SK-N-SH (cell line): ENCODE results near the gene SOX10. TPM values are rescaled to one million over a fixed set of nuclear protein-coding genes. Genes with fewer than 3 reads are reported as not detected.

Experiments used
- CTCF ChIA-PET: fragments of 300-600, 350-600 bp; formaldehyde crosslinking; extraction: SDS; loops from one replicate; lab custom pipeline; 2021; lab: Yijun Ruan, JAX
- POLR2A ChIA-PET: fragments of 350-600 bp; sonication (Branson Sonifier 250); formaldehyde crosslinking; extraction: SDS; loops from one replicate; lab custom pipeline; 2020; ENCODE audit warnings: antibody characterized with exemption, inconsistent platforms; lab: Yijun Ruan, JAX
- DNase-seq: peaks from one replicate; pipeline ENCODE4 v3.0.0; 2012
- H2AFZ ChIP-seq: fragments of 200-600 bp; sonication (generic); 2 replicates; pipeline ENCODE4 v1.8.1; 2016; ENCODE audit warnings: antibody characterized with exemption, mild to moderate bottlenecking, low read depth
- H3F3A ChIP-seq: fragments of 200-600 bp; sonication (generic); replicated peaks from 2 replicates; pipeline ENCODE3; 2016; ENCODE audit warnings: antibody characterized with exemption, mild to moderate bottlenecking; ENCODE audit not compliant: insufficient read depth
- H3K27ac ChIP-seq, 2 experiments: fragments of 200-500 bp in 1 of 2; fragments of 200-600 bp in 1 of 2; sonication (Bioruptor generic) in 1 of 2; sonication (generic), shearing (Covaris generic) in 1 of 2; 2 replicates each; pipeline versions ENCODE4 v1.5.1 to v1.6.1; 2014 to 2016; ENCODE audit warnings: low read depth in 2 of 2, inconsistent platforms in 1 of 2, low read length in 1 of 2, mild to moderate bottlenecking in 1 of 2, mixed read lengths in 1 of 2
- H3K27me3 ChIP-seq: fragments of 200-600 bp; sonication (generic), shearing (Covaris generic); 2 replicates; pipeline ENCODE4 v1.6.1; 2016; ENCODE audit warnings: mixed run types; ENCODE audit not compliant: insufficient read depth
- H3K36me3 ChIP-seq, 2 experiments: fragments of 200-500 bp in 1 of 2; fragments of 200-600 bp in 1 of 2; sonication (Bioruptor generic) in 1 of 2; sonication (generic) in 1 of 2; replicated peaks in 1 of 2; 2 replicates each; pipeline versions ENCODE3 to v1.5.1; 2014 to 2016; ENCODE audit warnings: low read length in 1 of 2, mild to moderate bottlenecking in 1 of 2; ENCODE audit not compliant: insufficient read depth in 2 of 2, control insufficient read depth in 1 of 2
- H3K4me1 ChIP-seq, 2 experiments: fragments of 200-500 bp in 1 of 2; fragments of 200-600 bp in 1 of 2; sonication (Bioruptor generic) in 1 of 2; sonication (generic), shearing (Covaris generic) in 1 of 2; 2 replicates each; pipeline versions ENCODE4 v1.5.1 to v1.6.1; 2014 to 2016; ENCODE audit warnings: low read depth in 1 of 2, low read length in 1 of 2, mixed run types in 1 of 2; ENCODE audit not compliant: insufficient read depth in 2 of 2, control insufficient read depth in 1 of 2
- H3K4me2 ChIP-seq: fragments of 200-600 bp; sonication (generic), shearing (Covaris generic); 2 replicates; pipeline ENCODE4 v1.6.1; 2017; ENCODE audit warnings: mixed run types
- H3K4me3 ChIP-seq, 2 experiments: fragments of 200-500 bp in 1 of 2; fragments of 200-600 bp in 1 of 2; sonication (Bioruptor generic) in 1 of 2; sonication (generic), shearing (Covaris generic) in 1 of 2; 2 replicates each; pipeline versions ENCODE4 v1.5.1 to v1.8.1; 2014 to 2016; ENCODE audit warnings: low read depth in 2 of 2, inconsistent platforms in 1 of 2, low read length in 1 of 2, mild to moderate bottlenecking in 1 of 2, mixed read lengths in 1 of 2, moderate library complexity in 1 of 2
- H3K79me2 ChIP-seq: fragments of 200-600 bp; sonication (generic); 2 replicates; pipeline ENCODE4 v1.8.1; 2017; ENCODE audit warnings: mild to moderate bottlenecking; ENCODE audit not compliant: insufficient read depth
- H3K9ac ChIP-seq: fragments of 200-600 bp; sonication (generic); 2 replicates; pipeline ENCODE4 v1.6.1; 2017; ENCODE audit warnings: mixed run types
- H3K9me2 ChIP-seq: fragments of 200-600 bp; sonication (generic); 2 replicates; pipeline ENCODE4 v1.6.1; 2017; ENCODE audit warnings: mixed run types
- H3K9me3 ChIP-seq: fragments of 200-600 bp; sonication (generic); 2 replicates; pipeline ENCODE4 v1.6.1; 2017; ENCODE audit warnings: mixed run types, mild to moderate bottlenecking, moderate library complexity
- H4K20me1 ChIP-seq: fragments of 200-600 bp; sonication (generic); 2 replicates; pipeline ENCODE4 v1.6.1; 2017; ENCODE audit warnings: mild to moderate bottlenecking, mixed run types; ENCODE audit not compliant: insufficient read depth
- CHD2 ChIP-seq: fragments of 150-350 bp; IDR thresholded peaks from 2 replicates; pipeline ENCODE4 v1.6.1; 2018; ENCODE audit warnings: low read length; ENCODE audit not compliant: partially characterized antibody
- CTCF ChIP-seq: fragments of 200-600 bp; sonication (generic); IDR thresholded peaks from 2 replicates; pipeline ENCODE4 v1.6.1; 2017; ENCODE audit warnings: antibody characterized with exemption, mild to moderate bottlenecking, moderate library complexity
- ELF1 ChIP-seq: IDR thresholded peaks from 2 replicates; pipeline ENCODE4 v1.4.0; 2012
- EZH2phosphoT487 ChIP-seq: fragments of 200-600 bp; sonication (generic); IDR thresholded peaks from 2 replicates; pipeline ENCODE4 v1.6.1; 2017; ENCODE audit warnings: low read depth, mixed run types, mild to moderate bottlenecking, antibody characterized with exemption, moderate library complexity, borderline replicate concordance
- FOSL2 ChIP-seq: IDR thresholded peaks from 2 replicates; pipeline ENCODE4 v1.4.0; 2012; ENCODE audit warnings: low read depth, mild to moderate bottlenecking, moderate library complexity, borderline replicate concordance
- FOXM1 ChIP-seq: IDR thresholded peaks from 2 replicates; pipeline ENCODE4 v1.4.0; 2012; ENCODE audit warnings: low read depth, mild to moderate bottlenecking
- GABPA ChIP-seq: IDR thresholded peaks from 2 replicates; pipeline ENCODE4 v1.4.0; 2012; ENCODE audit warnings: low read depth, mild to moderate bottlenecking
- GATA2 ChIP-seq: sonication (generic); formaldehyde crosslinking; IDR thresholded peaks from 2 replicates; pipeline ENCODE4 v1.5.0; 2020; ENCODE audit warnings: mild to moderate bottlenecking, missing genetic modification reagents
- MAX ChIP-seq: IDR thresholded peaks from 2 replicates; pipeline ENCODE4 v1.4.0; 2012; ENCODE audit warnings: low read depth
- MEF2A ChIP-seq: IDR thresholded peaks from 2 replicates; pipeline ENCODE4 v1.4.0; 2012; ENCODE audit warnings: low read depth, borderline replicate concordance
- NFIC ChIP-seq: IDR thresholded peaks from 2 replicates; pipeline ENCODE4 v1.4.0; 2012; ENCODE audit warnings: borderline replicate concordance
- POLR2AphosphoS5 ChIP-seq: IDR thresholded peaks from 2 replicates; pipeline ENCODE4 v1.6.1; 2012; ENCODE audit warnings: low read depth, low read length
- RAD21 ChIP-seq: IDR thresholded peaks from 2 replicates; pipeline ENCODE4 v1.6.1; 2012; ENCODE audit warnings: mild to moderate bottlenecking, low read length
- REST ChIP-seq: IDR thresholded peaks from 2 replicates; pipeline ENCODE4 v1.6.1; 2012; ENCODE audit warnings: mild to moderate bottlenecking, low read depth, low read length, moderate library complexity
- RFX5 ChIP-seq: IDR thresholded peaks from 2 replicates; pipeline ENCODE4 v1.6.1; 2012; ENCODE audit warnings: mild to moderate bottlenecking, improper control_type of control experiment, low read length
- SMC3 ChIP-seq: IDR thresholded peaks from 2 replicates; pipeline ENCODE4 v1.6.1; 2012; ENCODE audit warnings: low read depth, low read length, improper control_type of control experiment
- TAF1 ChIP-seq: IDR thresholded peaks from 2 replicates; pipeline ENCODE4 v1.6.1; 2012; ENCODE audit warnings: low read depth, mild to moderate bottlenecking, low read length, moderate library complexity, borderline replicate concordance
- TEAD4 ChIP-seq: IDR thresholded peaks from 2 replicates; pipeline ENCODE4 v1.4.0; 2012; ENCODE audit warnings: mild to moderate bottlenecking, borderline replicate concordance; ENCODE audit not compliant: insufficient read depth
- USF1 ChIP-seq: IDR thresholded peaks from 2 replicates; pipeline ENCODE4 v1.4.0; 2012; ENCODE audit warnings: low read depth, borderline replicate concordance
- YY1 ChIP-seq: IDR thresholded peaks from 2 replicates; pipeline ENCODE4 v1.4.0; 2012; ENCODE audit warnings: low read depth, mild to moderate bottlenecking
- WGBS: methylation state at CpG from one replicate; pipeline ENCODE4 v1.1.6; 2017; ENCODE audit warnings: low lambda C conversion rate; 5-methylcytosine and 5-hydroxymethylcytosine counted together
- polyA plus RNA-seq, 3 experiments: library from polyadenylated mRNA; depleted of rRNA; stranded (reverse); fragments of >200 nt; gene quantifications; 2 replicates each; pipeline ENCODE4 v1.2.3, GENCODE V29; 2012

The SOX10 gene
- polyA plus RNA-seq, 1 of the 3 experiments (the other 2 are of a cell fraction): not detected

DNA sequence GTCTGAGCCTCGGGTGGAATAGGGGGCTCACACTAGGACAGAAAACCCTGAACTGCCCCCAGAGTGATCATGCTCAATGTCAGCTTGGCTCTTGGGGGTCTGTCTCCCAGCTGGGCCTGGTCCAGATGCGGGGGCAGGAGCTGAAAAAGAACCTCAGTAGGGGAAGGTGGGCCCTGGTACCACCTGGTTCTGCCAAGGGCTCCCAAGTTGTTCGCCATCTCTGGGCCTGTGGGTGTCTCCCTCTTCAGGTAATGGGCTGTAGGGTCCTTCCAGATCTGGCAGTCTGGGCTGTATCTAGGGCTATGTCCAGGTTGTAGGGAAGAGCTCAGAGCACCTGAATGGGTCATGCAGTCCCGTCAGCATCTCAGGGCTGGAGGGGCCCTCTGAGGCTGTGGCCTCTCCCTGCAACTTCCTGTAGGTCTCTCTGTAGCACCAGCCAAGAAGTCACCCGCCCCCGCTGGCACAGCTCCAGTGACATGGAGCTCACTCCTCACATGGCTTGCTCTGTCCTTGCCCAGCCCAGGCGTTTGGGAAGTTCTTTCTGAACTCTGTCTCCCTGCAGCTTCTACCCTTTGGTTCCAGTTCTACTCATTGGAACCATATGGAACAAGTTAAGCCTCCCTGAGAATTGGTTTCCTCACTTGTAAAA lies 33.0 kb upstream of the SOX10 start:
- DNase-seq: no peak

GRCh38 chr22:38016182-38017151 lies 32.1 kb upstream of the SOX10 start:
- TF ChIP-seq REST (no peak), RAD21 (no peak), MEF2A (no peak), RFX5 (no peak), POLR2AphosphoS5 (no peak), FOXM1 (no peak), EZH2phosphoT487 (no peak), YY1 (no peak), TEAD4 (no peak), GATA2 (CRISPR knock-in tag) (no peak), CHD2 (no peak), MAX (no peak), GABPA (no peak), CTCF (no peak), FOSL2 (no peak), USF1 (no peak), NFIC (no peak), ELF1 (no peak), SMC3 (no peak), TAF1 (no peak)
- H3K4me2 ChIP-seq: no peak overlapping the region
- no peak overlapping the region for H3K4me3 ChIP-seq
- no peaks in the 10 kb centered on the region for H3F3A ChIP-seq
- no peaks in the 10 kb centered on the region; a peak in 1 of 4 replicates for H3K4me1 ChIP-seq
- H4K20me1 ChIP-seq: no peaks in the 10 kb centered on the region
- no peaks in the 10 kb centered on the region for H3K27me3 ChIP-seq
- H3K79me2 ChIP-seq: no peaks in the 10 kb centered on the region
- no peaks in the 10 kb centered on the region for H3K9me3 ChIP-seq
- no peaks in the 10 kb centered on the region for H3K36me3 ChIP-seq
- H3K9me2 ChIP-seq: no peaks in the 10 kb centered on the region
- H3K9ac ChIP-seq: no peak overlapping the region
- no peak overlapping the region for H3K27ac ChIP-seq
- ChIA-PET CTCF (no interaction called here), POLR2A (no interaction called here)
- 81% methylated on average over 20 of the region's 33 CpGs for WGBS
- H2AFZ ChIP-seq: no peak overlapping the region
- no peak for DNase-seq

More for the DNA sequence above, 33.0 kb upstream of the SOX10 start:
- 57% methylated on average over 1 of the region's 7 CpGs for WGBS
- Histone ChIP-seq H3F3A (no peaks in the 10 kb centered on the region), H4K20me1 (no peaks in the 10 kb centered on the region), H3K79me2 (no peaks in the 10 kb centered on the region), H2AFZ (no peak overlapping the region), H3K9ac (no peak overlapping the region), H3K4me2 (no peak overlapping the region), H3K4me1 (no peaks in the 10 kb centered on the region; a peak in 1 of 4 replicates), H3K36me3 (no peaks in the 10 kb centered on the region), H3K27ac (no peak overlapping the region), H3K27me3 (no peaks in the 10 kb centered on the region), H3K9me2 (no peaks in the 10 kb centered on the region), H3K9me3 (no peaks in the 10 kb centered on the region), H3K4me3 (no peak overlapping the region)
- TF ChIP-seq GATA2 (CRISPR knock-in tag) (no peak), FOXM1 (no peak)
- POLR2A ChIA-PET: no interaction called here
- CTCF ChIA-PET: no interaction called here
